Measurements from ENCODE around the gene DNALI1.
A peak's percentile ranks its signal among the peaks of the same experiment; 100 is the strongest.
"Not testable (repeated sequence)": the region's sequence is repeated elsewhere in the genome, so short reads cannot be mapped to it uniquely, and the experiment has no call there.

Gene DNALI1

DNA sequence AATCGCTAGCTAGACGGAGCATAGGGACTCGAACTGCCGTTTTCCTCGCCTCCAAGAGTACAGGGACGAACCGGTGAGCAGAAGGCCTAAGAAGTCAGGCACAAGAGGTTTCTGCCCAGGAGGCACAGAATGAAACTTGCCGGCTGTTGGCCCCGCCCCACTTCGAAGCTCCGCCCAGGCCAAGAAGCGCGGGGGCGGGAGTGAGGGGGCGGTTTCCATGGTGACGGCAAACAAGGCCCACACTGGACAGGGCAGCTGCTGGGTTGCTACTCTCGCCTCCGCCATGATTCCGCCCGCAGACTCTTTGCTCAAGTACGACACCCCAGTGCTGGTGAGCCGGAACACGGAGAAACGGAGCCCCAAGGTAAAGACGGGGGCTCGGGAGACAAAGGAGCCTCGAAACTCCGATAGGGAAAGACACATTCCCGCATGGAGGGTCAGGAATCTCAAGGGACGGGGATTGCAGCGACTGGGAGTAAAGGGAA is at the start of gene DNALI1:
DNALI1 (plus strand) TSS at position 229 of the 485 bp plus-strand sequence; CDS start at position 284, 55 bp downstream.
- DNase-seq (ENCODE audit: low spot score) = peak; percentile 30

DNA sequence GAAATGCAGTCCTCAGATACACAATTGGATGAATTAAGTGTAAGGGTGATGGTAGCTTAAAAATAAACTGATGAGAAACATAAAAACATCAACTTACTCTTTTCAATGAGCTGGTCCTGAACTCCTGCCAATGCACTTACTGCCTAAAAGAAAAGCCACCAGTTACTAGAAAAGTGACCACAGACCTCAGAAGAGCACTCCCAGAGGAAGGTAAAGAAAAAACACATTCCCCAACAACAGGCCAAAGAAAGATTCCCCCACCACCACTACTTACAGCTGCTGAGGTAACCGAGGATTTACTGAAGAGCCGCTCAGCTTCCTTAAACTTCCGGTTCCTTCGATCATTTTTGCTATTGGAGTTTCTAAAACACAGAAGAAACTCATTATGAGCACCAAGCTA is 47.6 kb upstream of the DNALI1 start:
- DNase-seq (ENCODE audit: low spot score) = peak; percentile 20

DNA sequence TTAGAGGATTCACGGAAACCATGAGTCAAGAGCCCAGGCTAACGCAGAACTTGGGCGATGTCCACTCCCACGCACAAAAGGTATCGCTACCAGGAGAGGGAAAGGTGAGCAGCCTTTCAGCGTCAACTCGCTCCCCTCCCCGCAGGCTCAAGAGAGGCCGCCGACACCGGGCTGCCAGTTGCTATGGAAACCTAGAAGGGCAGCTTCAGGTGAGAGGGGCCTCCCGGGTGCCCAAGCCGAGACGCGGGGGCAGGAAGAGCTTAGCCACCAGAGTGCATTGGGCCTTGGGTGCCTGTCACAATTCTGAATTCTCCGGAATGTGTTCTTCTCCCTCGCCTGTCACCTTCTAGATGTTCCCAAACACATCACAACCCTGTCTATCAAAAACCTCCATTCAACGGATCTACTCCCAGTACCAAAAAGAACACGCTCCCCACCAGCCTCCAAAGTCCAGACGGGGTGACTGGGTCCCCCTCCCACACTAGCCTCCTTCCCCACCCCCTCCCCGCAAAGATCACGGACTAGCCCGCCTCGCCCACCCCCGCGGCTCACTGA is 42.9 kb upstream of the DNALI1 start:
- DNase-seq (ENCODE audit: low spot score) = peak; percentile 40

DNA sequence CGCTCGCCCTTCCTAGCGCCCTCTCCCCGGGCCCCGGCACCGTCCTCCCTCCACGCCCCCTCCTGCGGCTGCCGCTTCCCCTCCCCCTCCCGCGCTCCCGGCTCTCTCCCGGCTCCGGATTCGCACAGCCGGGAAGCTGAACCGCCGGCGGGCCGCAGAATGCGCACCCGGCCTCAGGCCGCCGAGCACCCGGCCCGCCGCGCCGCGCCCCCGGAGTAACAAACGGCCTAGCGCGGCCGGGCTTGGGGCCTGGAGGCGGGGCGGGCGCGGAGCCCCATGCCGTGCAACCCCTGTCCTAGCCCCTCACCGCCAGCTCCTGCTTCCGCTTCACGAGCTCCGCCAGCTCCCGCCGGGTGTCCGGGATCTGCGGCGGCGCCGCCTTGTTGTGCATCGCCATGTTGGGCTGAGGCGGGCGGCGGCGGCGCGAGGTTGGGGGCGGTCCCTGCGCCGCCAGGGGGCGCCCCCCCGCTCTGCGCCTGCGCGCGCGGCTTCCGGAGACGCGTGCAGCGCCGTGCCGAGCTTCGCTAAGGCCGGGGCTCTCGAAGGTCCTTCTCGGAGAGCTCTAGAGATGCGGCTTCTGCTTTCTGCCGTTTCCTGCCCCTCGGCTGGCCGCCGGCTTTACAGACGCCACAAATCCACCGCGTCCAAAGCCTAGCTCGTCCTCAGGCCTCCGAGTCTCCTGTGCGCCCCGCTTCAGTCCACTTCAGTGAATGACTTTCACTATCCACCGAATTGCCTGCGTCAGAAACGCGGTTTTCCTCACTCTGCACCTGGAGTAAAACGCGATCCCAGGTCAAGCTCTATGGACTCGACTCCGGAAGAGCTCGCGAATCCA is 42.2 kb upstream of the DNALI1 start, which contains the start of gene MEAF6:
MEAF6 (minus strand) TSS at position 417 of the 835 bp plus-strand sequence; CDS start at position 397, 20 bp downstream.
- DNase-seq (ENCODE audit: low spot score) = peak; percentile 98

DNA sequence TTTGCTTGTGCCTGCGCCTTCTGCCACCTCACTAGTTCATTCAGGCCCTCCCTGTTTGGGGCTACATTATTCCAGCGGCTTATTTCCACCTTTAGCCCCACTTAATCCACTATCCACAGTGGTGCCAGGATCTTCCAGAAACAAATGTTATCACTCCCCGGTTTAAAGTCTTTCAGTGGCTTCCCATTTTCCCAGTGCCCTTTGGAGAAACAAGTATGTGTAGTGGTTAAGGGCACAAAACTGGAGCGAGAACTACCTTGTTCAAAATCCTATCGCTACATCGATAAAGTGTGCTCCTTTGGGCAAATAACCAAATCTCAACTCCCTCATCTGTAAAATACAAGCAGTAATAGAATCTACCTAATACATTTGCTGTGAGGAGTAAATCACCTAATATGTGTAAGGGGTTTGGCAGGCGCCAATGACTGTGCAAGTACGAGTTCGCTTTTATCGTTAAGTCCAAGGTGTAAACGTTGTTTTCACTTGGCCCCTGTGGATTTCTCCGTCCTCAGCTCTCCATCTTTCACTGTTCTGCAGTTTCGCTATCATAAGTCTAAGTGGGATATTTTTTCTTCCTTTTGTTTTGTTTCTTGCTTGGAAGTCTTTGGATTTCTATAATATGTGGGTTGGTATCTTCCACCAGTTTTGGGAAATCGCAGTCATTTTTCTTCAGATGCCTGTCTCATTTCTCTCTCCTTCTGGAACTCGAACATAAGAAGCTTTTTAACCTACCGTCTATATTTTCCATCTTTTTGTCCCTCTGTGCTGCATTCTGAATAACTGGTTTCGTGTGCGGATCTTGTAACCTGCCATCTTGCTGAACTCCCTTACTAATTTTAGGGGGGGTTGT is 41.3 kb upstream of the DNALI1 start:
- DNase-seq (ENCODE audit: low spot score) = no peak

DNA sequence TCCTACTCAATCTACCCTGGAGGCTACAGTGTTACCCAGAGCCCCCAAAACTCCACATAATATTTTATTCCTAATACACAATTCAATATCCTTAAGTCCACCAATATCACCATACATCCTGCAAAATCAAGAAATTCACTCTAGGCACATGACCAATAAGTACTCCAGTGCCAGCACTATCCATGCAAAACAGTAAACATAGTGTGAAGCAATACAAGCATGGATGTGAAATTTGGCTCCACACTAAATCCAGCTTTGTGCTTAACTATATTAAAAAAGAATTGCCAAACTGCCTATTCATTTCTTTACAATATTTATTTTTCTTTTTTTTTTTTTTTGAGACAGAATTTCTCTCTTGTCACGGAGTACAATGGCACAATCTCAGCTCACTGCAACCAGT is 39.2 kb upstream of the DNALI1 start:
- DNase-seq (ENCODE audit: low spot score) = no peak

DNA sequence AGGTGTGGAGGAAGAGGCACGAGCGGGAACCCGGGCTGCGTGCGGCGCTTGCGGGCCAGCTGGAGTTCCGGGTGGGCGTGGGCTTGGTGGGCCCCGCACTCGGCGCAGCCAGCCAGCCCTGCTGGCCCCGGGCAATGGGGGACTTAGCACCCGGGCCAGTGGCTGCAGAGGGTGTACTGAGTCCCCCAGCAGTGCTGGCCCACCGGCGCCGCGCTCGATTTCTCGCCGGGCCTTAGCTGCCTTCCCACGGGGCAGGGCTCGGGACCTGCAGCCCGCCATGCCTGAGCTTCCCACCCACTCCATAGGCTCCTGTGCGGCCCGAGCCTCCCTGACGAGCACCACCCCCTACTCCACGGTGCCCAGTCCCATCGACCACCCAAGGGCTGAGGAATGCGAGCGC is 38.5 kb upstream of the DNALI1 start:
- not testable (repeated sequence) for DNase-seq (ENCODE audit: low spot score)

DNA sequence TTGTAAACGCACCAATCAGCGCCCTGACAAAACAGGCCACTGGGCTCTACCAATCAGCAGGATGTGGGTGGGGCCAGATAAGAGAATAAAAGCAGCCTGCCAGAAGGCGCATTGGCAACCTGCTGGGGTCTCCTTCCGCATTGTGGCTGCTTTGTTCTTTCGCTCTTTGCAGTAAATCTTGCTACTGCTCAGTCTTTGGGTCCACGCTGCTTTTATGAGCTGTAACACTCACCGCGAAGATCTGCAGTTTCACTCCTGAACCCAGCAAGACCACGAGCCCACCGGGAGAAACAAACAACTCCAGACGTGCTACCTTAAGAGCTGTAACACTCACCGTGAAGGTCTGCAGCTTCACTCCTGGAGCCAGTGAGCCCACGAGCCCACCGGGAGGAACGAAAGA is 37.8 kb upstream of the DNALI1 start:
- DNase-seq (ENCODE audit: low spot score) = not testable (repeated sequence)

DNA sequence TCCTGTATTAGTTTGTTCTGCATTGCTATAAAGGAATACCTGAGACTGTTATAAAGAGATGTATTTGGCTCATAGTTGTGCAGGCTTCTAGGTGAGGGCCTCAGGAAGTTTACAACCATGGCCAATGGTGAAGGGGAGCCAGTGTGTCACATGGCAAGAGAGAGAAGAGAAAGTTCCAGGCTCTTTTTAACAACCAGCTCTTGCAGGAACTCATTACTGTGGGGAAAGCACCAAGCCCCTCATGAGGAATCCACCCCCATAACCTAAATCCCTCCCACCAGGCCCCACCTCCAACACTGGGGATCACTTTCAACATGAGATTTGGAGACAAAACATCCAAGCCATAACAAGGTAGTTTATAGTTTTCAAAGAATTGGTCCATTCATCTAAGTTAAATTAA is 37.1 kb upstream of the DNALI1 start:
- DNase-seq (ENCODE audit: low spot score) = no peak

DNA sequence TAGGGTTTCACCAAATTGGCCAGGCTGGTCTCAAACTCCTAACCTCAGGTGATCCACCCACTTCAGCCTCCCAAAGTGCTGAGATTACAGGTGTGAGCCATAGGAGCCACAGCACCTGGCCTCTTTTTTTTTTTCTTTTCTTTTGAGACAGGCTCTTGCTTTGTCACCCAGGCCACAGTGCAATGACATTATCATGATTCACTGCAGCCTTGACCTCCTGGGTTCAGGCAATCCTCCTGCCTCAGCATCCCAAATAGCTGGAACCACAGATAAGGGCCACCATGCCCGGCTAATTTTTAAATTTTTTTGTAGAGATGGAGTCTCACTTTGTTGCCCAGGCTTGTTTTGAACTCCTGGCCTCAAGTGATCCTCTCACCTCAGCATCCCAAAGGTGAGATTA is 26.9 kb upstream of the DNALI1 start:
- not testable (repeated sequence) for DNase-seq (ENCODE audit: low spot score)

DNA sequence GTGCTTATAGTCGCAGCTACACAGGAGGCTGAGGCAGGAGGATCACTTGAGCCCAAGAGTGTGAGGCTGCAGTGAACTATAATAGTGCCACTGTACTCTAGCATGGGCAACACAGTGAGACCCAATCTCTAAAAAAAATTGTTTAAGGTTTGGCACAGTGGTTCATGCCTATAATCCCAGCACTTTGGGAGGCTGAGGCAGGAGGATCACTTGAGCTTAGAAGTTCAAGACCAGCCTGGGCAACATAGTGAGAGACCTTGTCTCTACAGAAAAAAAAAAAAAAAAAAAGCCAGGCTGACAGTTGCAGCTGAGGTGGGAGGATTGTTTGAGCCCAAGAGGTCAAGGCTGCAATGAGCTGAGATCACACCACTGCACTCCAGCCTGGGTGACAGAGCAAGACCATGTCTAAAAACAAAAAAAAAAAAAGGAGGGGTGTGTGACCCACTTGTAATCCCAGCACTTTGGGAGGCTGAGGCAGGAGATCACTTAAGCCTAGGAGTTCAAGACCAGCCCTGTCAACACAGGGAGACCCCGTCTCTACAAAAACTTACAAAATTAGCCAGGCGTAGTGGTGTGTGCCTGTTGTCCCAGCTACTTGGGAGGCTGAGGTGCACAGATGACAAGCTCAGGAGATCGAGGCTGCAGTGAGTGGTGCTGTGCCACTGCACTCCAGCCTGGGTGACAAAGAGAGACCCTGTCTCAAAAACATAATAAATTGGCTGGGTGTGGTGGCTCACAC is 24.2 kb upstream of the DNALI1 start:
- DNase-seq (ENCODE audit: low spot score) = not testable (repeated sequence)

DNA sequence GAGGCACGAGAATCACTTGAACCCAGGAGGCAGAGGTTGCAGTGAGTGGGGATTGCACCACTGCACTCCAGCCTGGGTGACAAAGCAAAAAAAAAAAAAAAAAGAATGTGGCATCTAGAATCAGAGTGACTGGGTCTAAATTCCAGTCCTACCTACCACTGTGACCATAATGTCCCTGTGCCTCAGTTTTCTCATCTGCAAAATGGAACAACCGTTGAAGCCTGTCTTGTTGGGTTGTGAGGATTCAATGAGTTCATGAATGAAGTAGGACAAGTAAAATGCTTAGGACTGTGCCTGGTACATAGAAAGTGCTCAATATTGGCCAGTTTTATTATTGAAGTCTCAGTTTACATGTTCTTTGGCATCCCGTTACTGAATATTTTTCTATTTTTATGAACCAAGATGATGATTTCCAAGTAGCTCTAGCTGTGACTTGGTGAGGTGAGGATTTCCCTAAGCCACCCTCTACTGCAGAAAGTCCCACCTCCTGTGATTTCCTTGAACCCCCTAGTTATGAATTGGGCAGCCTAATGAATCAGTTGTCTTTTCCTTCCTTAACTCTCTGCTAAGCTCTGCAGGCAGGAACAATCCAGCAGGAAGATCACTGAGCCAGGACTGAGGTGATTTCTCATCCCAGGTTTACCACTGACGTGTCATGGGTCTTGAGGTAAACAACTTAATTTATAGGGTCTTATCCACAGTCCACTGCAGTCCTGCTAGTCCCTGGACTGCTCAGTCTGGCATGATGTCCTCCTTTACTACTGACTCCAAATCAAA is 23.2 kb upstream of the DNALI1 start:
- no peak for DNase-seq (ENCODE audit: low spot score)

DNA sequence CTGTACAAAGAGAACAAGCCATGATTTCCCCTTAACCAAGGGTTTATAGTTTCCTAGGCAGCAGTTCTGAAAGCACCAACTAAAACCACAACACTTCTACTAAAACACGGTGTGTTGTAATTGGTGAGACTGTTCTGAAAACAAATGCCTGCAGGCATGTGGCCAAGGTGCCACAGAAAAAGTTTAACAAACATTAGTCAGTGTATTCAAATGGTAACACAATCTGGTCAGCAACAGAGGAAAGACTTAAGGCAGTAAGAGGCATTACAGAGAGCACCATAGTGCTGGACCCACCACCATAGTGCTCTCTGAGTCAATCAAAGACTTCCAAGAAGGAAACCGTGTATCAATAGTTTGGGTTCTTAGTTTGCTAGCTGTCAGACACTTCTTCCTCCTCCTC is 19.4 kb upstream of the DNALI1 start:
- no peak for DNase-seq (ENCODE audit: low spot score)

DNA sequence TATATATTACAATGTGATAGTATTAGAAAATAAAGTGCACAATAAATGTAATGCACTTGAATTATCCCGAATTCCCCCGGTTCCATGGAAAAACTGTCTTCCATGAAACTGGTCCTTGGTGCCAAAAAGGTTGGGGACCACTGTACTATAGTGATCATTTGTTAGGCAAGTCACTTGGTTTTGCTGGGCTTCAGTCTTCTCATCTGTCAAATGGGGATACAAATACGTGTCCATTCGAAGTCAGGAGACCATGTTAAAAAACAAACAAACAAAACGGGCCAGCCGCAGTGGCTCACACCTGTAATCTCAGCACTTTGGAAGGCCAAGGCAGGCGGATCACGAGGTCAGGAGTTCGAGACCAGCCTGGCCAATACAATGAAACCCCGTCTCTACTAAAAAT is 17.6 kb upstream of the DNALI1 start:
- DNase-seq (ENCODE audit: low spot score) = not testable (repeated sequence)

DNA sequence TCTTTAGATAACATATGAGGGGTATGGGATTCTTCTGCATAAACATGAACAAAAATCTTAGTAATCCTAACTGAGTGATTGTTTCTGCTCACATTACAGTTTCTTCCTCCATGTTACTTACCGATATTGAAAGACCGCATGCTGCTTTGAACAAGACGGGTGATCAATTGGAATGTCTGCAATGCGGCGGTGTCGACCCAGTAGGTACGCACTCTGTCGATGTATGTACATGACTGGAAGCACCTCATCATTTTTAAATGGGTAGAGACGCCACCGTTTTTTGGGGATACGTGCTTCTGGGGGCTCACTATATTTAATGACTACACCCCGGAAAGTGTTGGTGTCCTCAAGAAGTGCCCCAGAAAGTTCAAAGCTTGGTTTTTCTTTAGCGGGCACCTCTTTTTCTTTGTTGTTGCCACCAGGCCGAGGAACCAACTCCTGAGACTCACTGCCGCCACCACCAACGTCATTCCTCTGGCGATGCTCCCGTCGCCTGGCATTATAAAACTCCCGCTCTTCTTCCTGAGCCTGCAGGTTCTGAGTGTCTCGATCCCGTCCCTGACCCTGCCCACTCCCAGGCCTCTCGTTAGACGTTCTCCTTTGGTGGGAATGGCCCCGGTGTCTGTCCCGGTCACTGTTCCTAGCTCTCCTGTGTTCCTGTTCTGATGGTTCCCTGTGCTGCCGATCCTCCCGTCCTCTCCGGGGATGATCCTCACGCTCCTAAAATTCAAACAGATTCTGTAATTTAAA is 16.5 kb upstream of the DNALI1 start:
- DNase-seq (ENCODE audit: low spot score) = no peak

DNA sequence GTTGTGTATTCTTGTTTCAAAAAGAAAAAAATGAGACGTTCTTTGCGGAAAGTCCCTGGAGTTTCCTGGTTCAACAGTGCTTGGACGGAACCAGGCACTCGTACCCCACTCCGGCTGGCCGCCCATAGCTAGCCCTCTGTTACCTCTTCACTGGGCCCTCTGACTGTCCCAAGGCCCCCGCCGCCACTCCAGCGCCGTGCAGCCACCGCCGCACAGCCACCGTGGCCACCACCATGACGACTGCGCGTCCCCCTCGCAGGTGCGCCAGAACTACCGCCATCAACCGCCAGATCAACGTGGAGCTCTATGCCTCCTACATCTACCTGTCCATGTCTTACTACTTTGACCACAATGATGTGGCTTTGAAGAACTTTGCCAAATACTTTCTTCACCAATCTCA is 12.2 kb upstream of the DNALI1 start:
- no peak for DNase-seq (ENCODE audit: low spot score)

DNA sequence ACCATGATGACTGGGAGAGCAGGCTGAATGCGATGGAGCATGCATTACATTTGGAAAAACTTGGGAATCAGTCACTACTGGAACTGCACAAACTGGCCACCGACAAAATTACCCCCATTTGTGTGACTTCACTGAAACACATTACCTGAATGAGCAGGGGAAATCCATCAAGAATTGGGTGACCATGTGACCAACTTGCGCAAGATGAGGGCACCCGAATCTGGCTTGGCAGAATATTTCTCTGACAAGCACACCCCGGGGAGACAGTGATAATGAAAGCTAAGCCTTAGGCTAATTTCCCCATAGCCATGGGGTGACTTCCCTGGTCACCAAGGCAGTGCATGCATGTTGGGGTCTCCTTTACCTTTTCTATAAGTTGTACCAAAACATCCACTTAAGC is 11.7 kb upstream of the DNALI1 start:
- DNase-seq (ENCODE audit: low spot score) = no peak

DNA sequence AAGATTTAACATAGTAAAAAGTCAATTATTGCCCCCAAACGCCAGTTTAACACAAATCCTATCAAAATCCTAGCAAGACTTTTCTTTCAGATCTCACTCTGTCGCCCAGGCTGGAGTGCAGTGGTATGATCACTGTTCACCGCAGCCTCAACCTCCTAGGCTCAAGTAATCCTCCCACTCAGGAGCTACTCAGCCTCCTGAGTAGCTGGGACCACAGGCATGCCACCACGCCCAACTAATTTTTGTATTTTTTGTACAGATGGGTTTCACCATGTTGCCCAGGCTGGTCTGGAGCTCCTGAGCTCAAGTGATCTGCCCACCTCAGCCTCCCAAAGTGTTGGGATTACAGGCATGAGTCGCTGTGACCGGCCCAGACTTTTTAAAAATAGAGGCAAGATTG is 7.4 kb upstream of the DNALI1 start:
- no peak for DNase-seq (ENCODE audit: low spot score)

DNA sequence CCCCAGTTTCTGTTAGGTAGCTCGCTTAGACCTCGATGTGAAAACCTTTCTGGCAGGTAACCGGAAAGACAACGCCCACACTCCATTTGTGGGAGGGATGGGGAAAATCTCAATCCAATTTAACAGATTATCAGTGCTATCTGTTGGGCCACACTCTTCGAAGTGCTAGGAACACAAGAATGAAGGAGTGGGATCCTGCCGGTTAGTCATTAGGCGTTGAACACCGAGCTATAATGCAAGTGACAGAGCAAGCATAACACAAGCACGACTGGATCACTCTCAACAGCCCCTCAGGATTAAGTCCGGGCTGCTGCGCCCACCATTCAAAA is 3.2 kb upstream of the DNALI1 start:
- DNase-seq (ENCODE audit: low spot score) = no peak

All from GM03348 (cell line).